ENCODE data around the gene ZDHHC14.
A peak's percentile ranks its signal among the peaks of the same experiment; 100 is the strongest.
"Not testable (repeated sequence)": the region's sequence is repeated elsewhere in the genome, so short reads cannot be mapped to it uniquely, and the experiment has no call there.

ZDHHC14 gene

GRCh38 chr6:157406661-157407060 lies 25.7 kb downstream of the ZDHHC14 start:
- DNase-seq: no peak

- DNase-seq: no peak
Measured at GRCh38 chr6:157407646-157408045, 26.7 kb downstream of the ZDHHC14 start.

GRCh38 chr6:157408427-157408826 lies 27.4 kb downstream of the ZDHHC14 start:
- not testable (repeated sequence) for DNase-seq

GRCh38 chr6:157410045-157410444 lies 29.1 kb downstream of the ZDHHC14 start:
- no peak for DNase-seq

GRCh38 chr6:157411368-157411767 lies 30.4 kb downstream of the ZDHHC14 start:
- DNase-seq: no peak

GRCh38 chr6:157412791-157413190 lies 31.8 kb downstream of the ZDHHC14 start:
- DNase-seq: no peak

- no peak for DNase-seq
Measured at GRCh38 chr6:157420497-157420896, 39.5 kb downstream of the ZDHHC14 start.

- peak in 2 of 51 donors; percentile 11 to 12 for DNase-seq
Measured at GRCh38 chr6:157424491-157425020, 43.6 kb downstream of the ZDHHC14 start.

- DNase-seq: no peak
Measured at GRCh38 chr6:157427969-157428368, 47.0 kb downstream of the ZDHHC14 start.

- peak in 2 of 51 donors; percentile 23 to 28 for DNase-seq
Measured at GRCh38 chr6:157428427-157429202, 47.6 kb downstream of the ZDHHC14 start.

GRCh38 chr6:157429248-157429647 lies 48.3 kb downstream of the ZDHHC14 start:
- no peak for DNase-seq

- DNase-seq: peak in 1 of 51 donors; percentile 36
Measured at GRCh38 chr6:157430834-157431233, 49.8 kb downstream of the ZDHHC14 start.

- peak in 2 of 51 donors; percentile 8 to 35 for DNase-seq
Measured at GRCh38 chr6:157432231-157432891, 51.4 kb downstream of the ZDHHC14 start.

- DNase-seq: no peak
Measured at GRCh38 chr6:157432892-157433265, 51.9 kb downstream of the ZDHHC14 start.

- peak in 1 of 51 donors; percentile 12 for DNase-seq
Measured at GRCh38 chr6:157433678-157434081, 52.7 kb downstream of the ZDHHC14 start.

GRCh38 chr6:157434349-157435033 lies 53.5 kb downstream of the ZDHHC14 start:
- peak in 31 of 51 donors; percentile 15 to 69 (median 34) for DNase-seq

- DNase-seq: peak in 6 of 51 donors; percentile 24 to 43 (median 38)
Measured at GRCh38 chr6:157436219-157436943, 55.4 kb downstream of the ZDHHC14 start.

- DNase-seq: no peak
Measured at GRCh38 chr6:157436944-157437336, 56.0 kb downstream of the ZDHHC14 start.

- no peak for DNase-seq
Measured at GRCh38 chr6:157438611-157439111, 57.7 kb downstream of the ZDHHC14 start.

GRCh38 chr6:157440171-157440570 lies 59.2 kb downstream of the ZDHHC14 start:
- no peak for DNase-seq

- no peak for DNase-seq
Measured at GRCh38 chr6:157442291-157442690, 61.3 kb downstream of the ZDHHC14 start.

Data from hypothalamus (tissue), 51 donors.